H9 (cell line): ENCODE results near the gene OR2AG1. TPM values are rescaled to one million over a fixed set of nuclear protein-coding genes. Genes with fewer than 3 reads are reported as not detected.

Source experiments
- DNase-seq: peaks from one replicate; pipeline ENCODE4 v3.0.0-alpha.2; 2017
- H2AFZ ChIP-seq: one replicate; pipeline ENCODE4 v1.6.1; 2013; ENCODE audit warnings: mild to moderate bottlenecking, low read length, control low read depth, moderate library complexity
- H2AK5ac ChIP-seq: 2 replicates; pipeline ENCODE4 v1.6.1; 2013; ENCODE audit warnings: low read length, control low read depth, mixed read lengths; ENCODE audit not compliant: insufficient read length
- H2BK120ac ChIP-seq: one replicate; pipeline ENCODE4 v1.6.1; 2013; ENCODE audit warnings: low read depth, mild to moderate bottlenecking, low read length, control low read depth, inconsistent platforms; ENCODE audit not compliant: poor library complexity, severe bottlenecking
- H2BK12ac ChIP-seq: 2 replicates; pipeline ENCODE4 v1.6.1; 2013; ENCODE audit warnings: low read length, control low read depth, mixed read lengths, low read depth; ENCODE audit not compliant: insufficient read length
- H2BK15ac ChIP-seq: 2 replicates; pipeline ENCODE4 v1.6.1; 2013; ENCODE audit warnings: low read depth, low read length, control low read depth
- H2BK20ac ChIP-seq: one replicate; pipeline ENCODE4 v1.6.1; 2013; ENCODE audit warnings: low read depth, mild to moderate bottlenecking, low read length, control low read depth, inconsistent platforms; ENCODE audit not compliant: poor library complexity, severe bottlenecking
- H2BK5ac ChIP-seq: 2 replicates; pipeline ENCODE4 v1.6.1; 2013; ENCODE audit warnings: low read length, control low read depth, mixed read lengths; ENCODE audit not compliant: insufficient read length
- H3K14ac ChIP-seq: 2 replicates; pipeline ENCODE4 v1.6.1; 2013; ENCODE audit warnings: low read length, control low read depth; ENCODE audit not compliant: insufficient read depth
- H3K18ac ChIP-seq: 2 replicates; pipeline ENCODE4 v1.6.1; 2013; ENCODE audit warnings: low read depth, mild to moderate bottlenecking, mixed read lengths, low read length, control low read depth; ENCODE audit not compliant: insufficient read length
- H3K23ac ChIP-seq: 2 replicates; pipeline ENCODE4 v1.6.1; 2013; ENCODE audit warnings: low read length, control low read depth, mixed read lengths, low read depth; ENCODE audit not compliant: insufficient read length
- H3K23me2 ChIP-seq: 2 replicates; pipeline ENCODE4 v1.6.1; 2013; ENCODE audit warnings: low read depth, mild to moderate bottlenecking, mixed read lengths, low read length, control low read depth; ENCODE audit not compliant: insufficient read length, poor library complexity, severe bottlenecking
- H3K27ac ChIP-seq: 2 replicates; pipeline ENCODE4 v1.5.1; 2013; ENCODE audit warnings: low read length, control low read depth, mixed read lengths, low read depth; ENCODE audit not compliant: insufficient read length
- H3K27me3 ChIP-seq: 2 replicates; pipeline ENCODE4 v1.6.1; 2013; ENCODE audit warnings: low read length, control low read depth, inconsistent platforms; ENCODE audit not compliant: insufficient read depth
- H3K4ac ChIP-seq: 2 replicates; pipeline ENCODE4 v1.6.1; 2013; ENCODE audit warnings: low read depth, mild to moderate bottlenecking, control low read depth, inconsistent platforms, low read length, moderate library complexity
- H3K4me1 ChIP-seq: 2 replicates; pipeline ENCODE4 v1.6.1; 2013; ENCODE audit warnings: low read length, control low read depth, inconsistent platforms; ENCODE audit not compliant: insufficient read depth
- H3K4me2 ChIP-seq: 2 replicates; pipeline ENCODE4 v1.6.1; 2013; ENCODE audit warnings: low read length, control low read depth, mixed read lengths; ENCODE audit not compliant: insufficient read length, insufficient read depth
- H3K56ac ChIP-seq: 2 replicates; pipeline ENCODE4 v1.6.1; 2013; ENCODE audit warnings: low read depth, mild to moderate bottlenecking, mixed read lengths, low read length, control low read depth; ENCODE audit not compliant: insufficient read length
- H3K79me1 ChIP-seq: 2 replicates; pipeline ENCODE4 v1.6.1; 2013; ENCODE audit warnings: low read depth, mild to moderate bottlenecking, moderate library complexity, low read length, control low read depth, inconsistent platforms; ENCODE audit not compliant: insufficient read depth, poor library complexity, severe bottlenecking
- H3K79me2 ChIP-seq: 2 replicates; pipeline ENCODE4 v1.6.1; 2013; ENCODE audit warnings: low read length, control low read depth, inconsistent platforms; ENCODE audit not compliant: insufficient read depth
- H3K9ac ChIP-seq: 2 replicates; pipeline ENCODE4 v1.6.1; 2013; ENCODE audit warnings: low read length, control low read depth, mixed read lengths; ENCODE audit not compliant: insufficient read length; ENCODE audit errors: extremely low read depth
- H3K9me3 ChIP-seq: one replicate; pipeline ENCODE4 v1.6.1; 2013; ENCODE audit warnings: low read depth, low read length, inconsistent platforms; ENCODE audit not compliant: control insufficient read depth
- H3T11ph ChIP-seq: one replicate; pipeline ENCODE4 v1.6.1; 2013; ENCODE audit warnings: mild to moderate bottlenecking, low read length, control low read depth, inconsistent platforms
- H4K20me1 ChIP-seq: one replicate; pipeline ENCODE4 v1.6.1; 2013; ENCODE audit not compliant: control insufficient read depth, insufficient read length, insufficient read depth
- H4K5ac ChIP-seq: 2 replicates; pipeline ENCODE4 v1.6.1; 2013; ENCODE audit warnings: low read depth, mild to moderate bottlenecking, mixed read lengths, low read length, control low read depth; ENCODE audit not compliant: insufficient read length
- H4K8ac ChIP-seq: replicated peaks from 2 replicates; pipeline ENCODE4 v1.6.1; 2013; ENCODE audit warnings: low read length, control low read depth, mixed read lengths, low read depth; ENCODE audit not compliant: insufficient read length
- H4K91ac ChIP-seq: 2 replicates; pipeline ENCODE4 v1.6.1; 2013; ENCODE audit warnings: low read depth, mild to moderate bottlenecking, moderate library complexity, mixed read lengths, low read length, control low read depth; ENCODE audit not compliant: insufficient read length
- H3K27ac Mint-ChIP-seq, 3 experiments: 2 replicates in 2 of 3; 3 replicates in 1 of 3; pipeline ENCODE4 v1.8.0; 2020 to 2021; ENCODE audit warnings: mixed read lengths in 3 of 3, mild to moderate bottlenecking in 1 of 3, moderate library complexity in 1 of 3
- H3K27me3 Mint-ChIP-seq: 2 replicates; pipeline ENCODE4 v1.8.0; 2021; ENCODE audit warnings: low read depth, mild to moderate bottlenecking, moderate library complexity, mixed read lengths
- H3K36me3 Mint-ChIP-seq, 3 experiments: 2 replicates in 2 of 3; 3 replicates in 1 of 3; pipeline ENCODE4 v1.8.0; 2020 to 2021; ENCODE audit warnings: low read depth in 3 of 3, mixed read lengths in 3 of 3; ENCODE audit not compliant: insufficient read depth in 1 of 3
- H3K4me1 Mint-ChIP-seq, 2 experiments: 2 replicates each; pipeline ENCODE4 v1.8.0; 2020; ENCODE audit warnings: mixed read lengths in 2 of 2
- H3K4me3 Mint-ChIP-seq, 2 experiments: 2 replicates in 1 of 2; 3 replicates in 1 of 2; pipeline ENCODE4 v1.8.0; 2020 to 2021; ENCODE audit warnings: mild to moderate bottlenecking in 2 of 2, mixed read lengths in 2 of 2, moderate library complexity in 1 of 2
- H3K9me3 Mint-ChIP-seq, 2 experiments: 2 replicates in 1 of 2; 3 replicates in 1 of 2; pipeline ENCODE4 v1.8.0; 2020; ENCODE audit warnings: mild to moderate bottlenecking in 2 of 2, mixed read lengths in 2 of 2, moderate library complexity in 1 of 2
- CTCF ChIP-seq: fragments of 200-600 bp; sonication (generic); conservative IDR thresholded peaks from 3 replicates; pipeline ENCODE4 v1.8.0; 2021; ENCODE audit warnings: antibody characterized with exemption, mild to moderate bottlenecking
- WGBS: extraction: QIAGEN DNeasy Blood & Tissue Kit; methylation state at CpG from one replicate; pipeline ENCODE4 v1.1.7; 2013; ENCODE audit warnings: missing lambda C conversion rate, low lambda C conversion rate, mixed read lengths; ENCODE audit not compliant: insufficient read length; ENCODE audit errors: extremely low coverage; 5-methylcytosine and 5-hydroxymethylcytosine counted together
- total RNA-seq: library from RNA; stranded (reverse); gene quantifications from 2 replicates; pipeline ENCODE4 v1.2.1, GENCODE V29; 2021

The OR2AG1 gene
- total RNA-seq, 1 experiment from 2014 or later = not detected

- Histone ChIP-seq H4K20me1 (no peaks in the 10 kb centered on the region), H2AFZ (no peak overlapping the region), H2BK15ac (no peak overlapping the region), H3K4ac (no peak overlapping the region), H3K56ac (no peak overlapping the region), H4K8ac (no peak overlapping the region), H3K27me3 (no peaks in the 10 kb centered on the region), H3K79me1 (no peaks in the 10 kb centered on the region), H3K23ac (no peak overlapping the region), H3K18ac (no peak overlapping the region), H4K91ac (no peak overlapping the region), H4K5ac (no peak overlapping the region), H2AK5ac (no peak overlapping the region), H3T11ph (no peak overlapping the region), H3K4me1 (no peaks in the 10 kb centered on the region), H2BK20ac (no peak overlapping the region), H2BK120ac (no peak overlapping the region), H3K4me2 (no peak overlapping the region), H3K9me3 (no peaks in the 10 kb centered on the region), H3K23me2 (no peaks in the 10 kb centered on the region), H3K79me2 (no peaks in the 10 kb centered on the region), H3K14ac (no peak overlapping the region), H2BK12ac (no peak overlapping the region), H2BK5ac (no peak overlapping the region), H3K9ac (no peak overlapping the region), H3K27ac (no peak overlapping the region)
- no peak overlapping the region; a peak in 1 of 7 replicates for H3K27ac Mint-ChIP-seq
- TF ChIP-seq CTCF = no peak
- no peaks in the 10 kb centered on the region; a peak in 1 of 7 replicates for H3K36me3 Mint-ChIP-seq
- H3K9me3 Mint-ChIP-seq = no peaks in the 10 kb centered on the region
- H3K4me3 Mint-ChIP-seq = no peak overlapping the region
- no peaks in the 10 kb centered on the region for H3K27me3 Mint-ChIP-seq
- no peak for DNase-seq
- no CpG with 5 or more reads among the region's 1 CpG for WGBS
- H3K4me1 Mint-ChIP-seq = peaks cover 0 to 2% of the 10 kb centered on the region in 2 experiments; a peak in 1 of 4 replicates
Measured at GRCh38 chr11:6828103-6828502, 45.3 kb downstream of the OR2AG1 start.
